Measurements from ENCODE around the gene SLC15A4.
"Not testable (repeated sequence)": the region's sequence is repeated elsewhere in the genome, so short reads cannot be mapped to it uniquely, and the experiment has no call there.

GRCh38 chr12:128805406-128805805, 18.4 kb downstream of the SLC15A4 start:
- TF ChIP-seq CTCF (IDR thresholded peaks at IDR 0.05); POLR2AphosphoS5 (IDR thresholded peaks at IDR 0.05); EP300 (IDR thresholded peaks at IDR 0.05); POLR2A (IDR thresholded peaks at IDR 0.05; ENCODE audit: low read depth): not testable (repeated sequence)
